ENCODE data around the gene CDR2. TPM values are rescaled to one million over a fixed set of nuclear protein-coding genes. Genes with fewer than 3 reads are reported as not detected.
"Not testable (repeated sequence)": the region's sequence is repeated elsewhere in the genome, so short reads cannot be mapped to it uniquely, and the experiment has no call there.

Gene CDR2
- total RNA-seq, 2 donors from 2014 or later = 9.5 to 17.9 TPM

DNA sequence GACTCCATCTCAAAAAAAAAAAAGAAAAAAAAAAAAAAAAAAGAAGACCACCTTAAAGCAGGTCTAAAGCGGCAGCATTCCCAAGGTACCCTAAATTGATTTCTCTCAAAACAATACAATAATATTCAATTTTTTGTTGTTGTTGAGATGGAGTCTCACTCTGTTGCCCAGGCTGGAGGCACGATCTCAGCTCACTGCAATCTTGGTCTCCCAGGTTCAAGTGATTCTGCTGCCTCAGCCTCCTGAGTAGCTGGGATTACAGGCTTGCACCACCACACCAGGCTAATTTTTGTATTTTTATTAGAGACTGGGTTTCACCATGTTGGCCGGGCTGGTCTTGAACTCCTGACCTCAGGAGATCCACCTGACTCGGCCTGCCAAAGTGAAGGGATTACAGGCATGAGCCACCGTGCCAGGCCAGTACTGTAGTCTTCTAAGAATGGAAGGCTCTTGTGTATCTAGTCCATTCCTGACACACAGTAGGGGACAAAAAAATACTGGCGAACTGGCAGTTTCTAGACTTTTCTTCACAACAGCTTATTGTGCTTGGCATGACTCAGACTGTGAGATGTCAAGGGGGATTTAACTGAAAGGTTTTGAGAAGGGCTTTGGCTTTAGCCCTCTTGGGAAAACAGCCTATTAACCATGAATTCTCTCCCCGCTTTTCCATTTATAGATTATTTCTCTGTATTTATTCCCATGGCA is 17.3 kb downstream of the CDR2 start:
- intact Hi-C loops (cut with DNase I) = no loop called here
- ATAC-seq = no peak
- DNase-seq = no peak

DNA sequence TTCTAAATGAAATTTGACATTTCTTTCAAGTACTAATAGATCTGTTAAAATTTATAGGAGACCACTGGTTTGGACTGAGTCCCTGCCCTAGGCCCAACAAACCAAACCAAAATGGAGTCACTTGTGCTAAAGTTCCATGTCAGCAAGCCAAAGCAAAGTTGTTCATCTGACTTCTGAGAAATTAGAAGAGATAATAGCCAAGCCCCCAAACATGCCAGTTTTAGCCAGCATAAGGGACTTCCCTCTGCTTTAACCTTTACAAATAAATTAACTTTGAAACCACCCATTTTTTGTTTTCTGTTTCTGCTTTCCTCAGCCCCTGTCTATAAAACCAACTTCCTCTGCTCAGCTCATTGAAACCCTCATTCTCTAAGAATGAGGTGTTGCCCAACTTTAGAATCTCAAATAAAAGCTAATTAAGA is 18.9 kb downstream of the CDR2 start:
- ATAC-seq = no peak
- no peak for DNase-seq
- intact Hi-C loops (cut with DNase I) = no loop called here

DNA sequence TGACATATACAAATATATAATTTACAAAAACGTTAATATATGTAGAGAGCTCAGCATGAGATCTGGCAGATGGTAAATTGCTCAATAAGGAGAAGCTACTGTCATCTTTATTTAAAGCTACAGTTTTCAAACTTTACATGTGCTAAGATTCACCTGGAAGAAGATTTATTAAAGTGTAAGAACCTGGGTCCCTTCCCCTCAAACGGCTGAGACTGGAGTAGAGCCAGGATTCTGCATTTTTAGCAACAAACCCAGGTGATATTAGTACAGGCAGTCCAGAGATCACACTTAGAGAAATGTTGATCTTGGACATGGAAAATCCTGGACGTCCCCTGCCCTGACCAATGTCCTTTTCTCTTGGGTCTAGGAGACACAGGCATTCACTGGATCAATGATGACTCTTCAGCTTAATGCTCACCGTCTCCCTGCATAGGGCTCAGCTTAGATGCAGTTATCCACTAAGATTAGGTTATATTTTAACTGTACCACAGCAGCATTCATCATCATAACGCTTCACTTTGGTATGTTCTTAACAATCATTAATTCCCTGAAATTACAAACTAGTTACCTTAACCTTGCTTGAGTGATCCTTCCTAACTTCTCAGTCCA is 20.4 kb downstream of the CDR2 start:
- DNase-seq = no peak
- intact Hi-C loops (cut with DNase I) = no loop called here
- ATAC-seq = peak in 1 of 2 donors; percentile 15

GRCh38 chr16:22353191-22353919 is 21.1 kb downstream of the CDR2 start:
- intact Hi-C loops (cut with DNase I) = no loop called here
- peak; percentile 27 to 62 for ATAC-seq
- DNase-seq = no peak

DNA sequence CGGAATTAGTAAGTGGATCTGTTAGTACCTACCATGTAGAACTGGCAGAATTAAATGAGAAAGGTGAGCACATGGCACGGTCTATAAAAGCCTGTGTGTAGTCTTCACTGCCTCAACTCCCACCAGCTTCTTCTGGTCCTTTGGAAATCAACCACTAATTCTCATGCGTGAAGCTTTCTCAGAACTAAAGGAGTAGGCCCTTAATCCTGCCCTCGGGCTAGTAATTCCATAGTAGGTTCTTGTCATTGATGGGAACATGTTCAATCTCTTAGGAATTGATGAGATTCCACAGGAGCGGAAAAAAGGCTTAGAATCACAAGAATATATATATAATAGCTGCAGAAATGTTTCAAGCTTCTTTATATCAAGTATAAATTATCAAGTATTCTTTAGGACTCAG is 21.7 kb downstream of the CDR2 start:
- no peak for DNase-seq
- no peak for ATAC-seq
- intact Hi-C loops (cut with DNase I) = no loop called here

GRCh38 chr16:22352140-22352539 is 22.3 kb downstream of the CDR2 start:
- intact Hi-C loops (cut with DNase I) = no loop called here
- DNase-seq (no peak), ATAC-seq (no peak)

GRCh38 chr16:22351017-22351416 is 23.4 kb downstream of the CDR2 start:
- DNase-seq; ATAC-seq; intact Hi-C loops (cut with DNase I): not testable (repeated sequence)

DNA sequence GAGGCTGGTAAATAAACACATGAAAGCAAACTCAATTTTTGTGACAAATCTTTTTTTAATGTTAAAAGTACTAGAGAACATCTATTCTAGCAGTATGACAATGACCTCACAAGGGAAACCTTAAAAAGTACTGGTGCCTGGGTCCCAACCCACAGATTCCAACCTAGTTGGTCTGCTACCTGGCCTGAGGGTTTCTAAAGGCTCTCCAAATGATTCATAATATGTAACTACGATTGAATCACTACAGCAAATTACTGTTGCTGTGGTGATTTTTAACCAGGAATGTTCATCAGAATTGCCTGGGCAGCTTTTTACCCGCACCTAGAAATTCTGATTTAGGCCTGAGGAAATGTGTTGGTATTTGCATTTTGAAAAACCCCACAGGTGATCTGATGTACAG is 26.1 kb downstream of the CDR2 start:
- intact Hi-C loops (cut with DNase I) = no loop called here
- ATAC-seq = no peak
- no peak for DNase-seq

DNA sequence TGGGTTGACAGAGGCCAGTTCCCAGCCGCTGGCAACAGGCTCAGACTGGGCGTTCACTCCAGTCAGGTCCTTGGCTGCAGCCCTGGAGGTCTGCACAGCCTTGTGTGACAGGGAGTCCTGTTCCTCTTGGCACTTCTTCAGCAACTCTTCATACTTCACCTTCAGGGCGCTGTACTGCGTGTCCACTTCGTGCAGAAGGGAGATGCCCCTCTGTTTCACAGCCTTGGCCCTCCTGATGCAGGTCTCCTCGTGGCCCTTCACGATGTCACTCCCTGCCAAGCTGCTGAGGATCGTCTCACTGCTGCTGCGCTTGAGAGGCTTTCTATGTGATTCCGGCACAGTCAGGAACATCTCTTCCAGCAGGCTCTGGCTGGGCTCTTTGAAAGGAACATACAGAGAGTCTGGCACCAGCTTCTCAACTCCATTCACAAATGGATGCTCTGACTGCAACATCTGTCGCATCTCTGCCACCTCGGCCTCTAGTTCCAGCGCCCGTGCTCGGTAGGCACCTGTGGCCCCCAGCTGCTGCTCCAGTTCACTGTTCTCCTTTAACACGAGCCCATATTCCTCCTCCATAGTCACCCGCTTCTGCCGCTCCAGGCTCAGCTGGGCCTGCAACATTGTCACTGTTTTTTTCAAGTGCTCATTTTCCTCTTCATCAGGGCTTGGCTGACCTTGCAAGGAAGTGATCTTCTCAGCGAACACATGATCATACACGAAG is 27.2 kb downstream of the CDR2 start:
- DNase-seq = no peak
- ATAC-seq = peak; percentile 79 to 83

GRCh38 chr16:22346483-22346882 is 27.9 kb downstream of the CDR2 start:
- intact Hi-C loops (cut with DNase I) = no loop called here
- ATAC-seq = peak; percentile 32 to 49
- DNase-seq = no peak

More for the DNA sequence above, 27.2 kb downstream of the CDR2 start:
- intact Hi-C loops (cut with DNase I) = no loop called here

DNA sequence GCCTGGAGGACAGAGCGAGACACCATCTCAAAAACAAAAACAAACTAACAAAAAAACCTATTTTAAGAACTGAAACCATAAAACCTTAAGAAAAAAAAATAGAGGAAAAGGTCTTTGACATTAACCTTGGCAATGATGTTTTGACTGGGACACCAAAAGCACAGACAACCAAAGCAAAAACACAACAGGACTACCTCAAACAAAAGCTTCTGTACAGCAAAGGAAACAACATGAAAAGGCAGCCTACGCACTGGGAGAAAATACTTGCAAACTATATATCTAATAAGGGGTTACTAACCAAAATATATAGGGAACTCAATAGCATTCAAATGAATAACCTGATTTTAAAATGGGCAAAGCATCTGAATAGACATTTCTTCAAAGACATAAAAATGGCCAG is 32.3 kb downstream of the CDR2 start:
- ATAC-seq (no peak), DNase-seq (no peak)
- intact Hi-C loops (cut with DNase I) = no loop called here

DNA sequence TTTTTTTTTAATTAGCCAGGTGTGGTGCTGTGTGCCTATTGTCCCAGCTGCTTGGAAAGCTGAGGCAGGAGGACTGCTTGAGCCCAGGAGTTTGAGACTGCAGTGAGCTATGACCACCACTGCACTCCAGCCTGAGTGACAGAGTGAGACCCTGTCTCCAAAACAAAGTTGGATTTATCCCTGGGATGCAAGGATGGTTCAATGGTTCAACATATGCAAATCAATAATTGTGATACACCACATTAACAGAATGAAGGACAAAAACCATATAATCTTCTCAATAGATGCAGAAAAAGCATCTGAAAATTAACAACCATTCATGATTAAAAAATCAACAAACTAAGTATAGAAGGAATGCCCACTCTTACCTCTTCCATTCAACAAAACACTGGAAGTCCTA is 33.5 kb downstream of the CDR2 start:
- intact Hi-C loops (cut with DNase I) = no loop called here

DNA sequence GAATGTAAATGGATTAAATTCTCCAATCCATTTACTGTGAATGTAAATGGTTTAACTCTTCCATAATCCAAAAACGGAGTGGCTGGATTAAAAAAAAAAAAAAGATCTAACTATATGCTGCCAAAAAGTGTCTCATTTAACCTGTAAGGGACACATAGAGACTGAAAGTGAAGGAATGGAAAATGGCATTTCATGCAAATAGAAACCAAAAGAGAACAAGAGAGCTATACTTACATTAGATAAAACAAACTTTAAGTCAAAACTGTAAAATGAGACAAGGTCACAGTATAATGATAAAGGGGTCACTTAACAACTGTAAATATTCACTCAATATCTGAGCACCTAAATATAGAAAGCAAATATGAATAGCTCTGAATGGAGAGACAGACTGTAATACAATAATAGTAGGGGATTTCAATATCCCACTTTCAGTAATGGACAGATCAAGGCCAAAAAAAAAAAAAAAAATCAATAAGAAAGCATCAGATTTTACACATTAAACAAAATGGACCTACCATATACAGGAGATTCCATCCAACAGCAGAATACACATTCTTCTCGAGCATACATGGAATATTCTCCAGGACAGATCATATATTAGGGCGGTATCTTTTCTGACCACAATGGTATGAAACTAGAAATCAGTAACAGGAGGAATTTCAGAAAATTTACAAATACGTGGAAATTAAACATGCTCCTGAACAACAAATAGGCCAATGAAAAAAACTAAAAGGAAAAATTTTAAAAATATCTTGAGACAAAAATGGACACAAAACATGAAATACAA is 36.4 kb downstream of the CDR2 start:
- DNase-seq = no peak
- intact Hi-C loops (cut with DNase I) = no loop called here
- ATAC-seq = no peak

More for the DNA sequence above, 33.5 kb downstream of the CDR2 start:
- DNase-seq (no peak), ATAC-seq (no peak)

- ATAC-seq (no peak), DNase-seq (no peak)
- intact Hi-C loops (cut with DNase I) = no loop called here
Measured at GRCh38 chr16:22337045-22337444, 37.4 kb downstream of the CDR2 start.

DNA sequence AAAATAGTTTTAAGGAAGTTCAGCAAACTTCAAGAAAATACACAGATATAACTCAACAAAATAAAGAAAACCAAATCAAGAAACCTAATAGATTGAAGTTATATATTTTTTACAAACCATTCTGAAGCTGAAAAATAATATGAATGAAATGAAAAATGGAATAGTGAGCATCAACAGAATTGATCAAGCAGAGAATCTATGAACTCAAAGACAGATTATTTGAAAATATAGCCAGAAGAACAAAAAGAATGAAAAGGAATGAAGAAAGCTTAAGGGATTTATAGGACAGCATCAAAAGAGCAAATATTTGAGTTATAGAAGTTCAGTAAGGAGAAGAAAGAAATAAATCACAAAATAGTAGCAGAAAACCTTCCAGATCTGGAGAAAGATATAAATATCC is 37.8 kb downstream of the CDR2 start:
- DNase-seq (no peak), ATAC-seq (no peak)
- intact Hi-C loops (cut with DNase I) = no loop called here

GRCh38 chr16:22335668-22336246 is 38.7 kb downstream of the CDR2 start:
- peak in 1 of 2 donors; percentile 36 for ATAC-seq
- DNase-seq = no peak
- intact Hi-C loops (cut with DNase I) = no loop called here

DNA sequence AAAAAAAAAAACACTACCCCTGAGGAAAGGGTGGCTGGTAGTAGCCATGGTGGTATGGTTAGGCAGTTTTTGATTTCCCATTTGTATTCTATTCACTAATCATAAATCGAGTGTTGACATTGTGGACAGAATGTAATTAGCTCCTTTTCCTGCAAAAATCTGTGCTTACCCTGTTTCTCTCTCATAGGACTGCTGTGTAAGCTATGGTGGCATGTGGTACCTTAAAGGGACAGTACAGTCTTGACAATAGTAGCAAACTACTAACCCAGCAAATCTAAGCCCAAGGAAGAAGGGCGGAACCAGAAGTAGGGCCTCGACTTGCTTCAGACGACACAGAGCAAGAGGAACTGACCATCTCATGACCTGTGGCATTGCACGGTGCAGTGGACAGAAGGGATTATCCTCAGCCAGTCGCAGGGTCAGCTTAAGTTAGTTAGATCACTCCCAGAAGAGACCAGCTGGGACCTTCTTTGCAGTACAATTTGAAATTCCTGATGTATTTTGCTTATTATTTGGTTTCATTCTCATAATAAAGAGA is 40.9 kb downstream of the CDR2 start:
- DNase-seq (no peak), ATAC-seq (peak; percentile 44 to 65)
- intact Hi-C loops (cut with DNase I) = no loop called here

GRCh38 chr16:22330326-22330725 is 44.1 kb downstream of the CDR2 start:
- intact Hi-C loops (cut with DNase I) = no loop called here
- no peak for ATAC-seq
- no peak for DNase-seq

Data from left cardiac atrium (tissue), 4 donors.